H1 (cell line): ENCODE data around the gene PTH1R. TPM values are rescaled to one million over a fixed set of nuclear protein-coding genes. Genes with fewer than 3 reads are reported as not detected.

ENCODE experiments used
- CTCF ChIA-PET: fragments of 300-600 bp; sonication (Branson Sonifier 250); formaldehyde crosslinking; loops from one replicate; lab custom pipeline; 2021; ENCODE audit not compliant: partially characterized antibody; lab: Charles Lee
- POLR2A ChIA-PET: fragments of 300-600 bp; sonication (Branson Sonifier 250); formaldehyde crosslinking; loops from one replicate; lab custom pipeline; 2021; ENCODE audit warnings: inconsistent platforms; ENCODE audit not compliant: partially characterized antibody; lab: Charles Lee
- DNase-seq, 2 experiments: peaks; one replicate each; pipeline versions ENCODE4 v3.0.0 to v3.0.0-alpha.2; 2010 to 2022; ENCODE audit warnings: low spot score in 2 of 2, low read depth in 1 of 2, mixed read lengths in 1 of 2
- FAIRE-seq: peaks from 2 replicates; lab custom pipeline; 2011; peaks lifted over from hg19 to GRCh38; lab: Jason Lieb, UNC
- H2AFZ ChIP-seq: 2 replicates; pipeline ENCODE4 v1.8.1; 2012; ENCODE audit warnings: low read length, inconsistent platforms
- H2AK5ac ChIP-seq: 2 replicates; pipeline ENCODE4 v1.6.1; 2013; ENCODE audit warnings: low read depth, low read length
- H2BK120ac ChIP-seq: replicated peaks from 2 replicates; pipeline ENCODE3; 2013; ENCODE audit warnings: low read depth, low read length, inconsistent platforms
- H2BK12ac ChIP-seq: 2 replicates; pipeline ENCODE4 v1.6.1; 2013; ENCODE audit warnings: low read depth, low read length
- H2BK15ac ChIP-seq: 2 replicates; pipeline ENCODE4 v1.6.1; 2013; ENCODE audit warnings: low read length
- H2BK20ac ChIP-seq: 2 replicates; pipeline ENCODE4 v1.6.1; 2013; ENCODE audit warnings: low read length
- H2BK5ac ChIP-seq: 2 replicates; pipeline ENCODE4 v1.6.1; 2013; ENCODE audit warnings: low read depth, low read length
- H3K14ac ChIP-seq: 2 replicates; pipeline ENCODE4 v1.6.1; 2013; ENCODE audit warnings: inconsistent platforms; ENCODE audit not compliant: insufficient read length
- H3K18ac ChIP-seq: 2 replicates; pipeline ENCODE4 v1.6.1; 2013; ENCODE audit warnings: low read length; ENCODE audit errors: extremely low read depth
- H3K23ac ChIP-seq: 2 replicates; pipeline ENCODE4 v1.6.1; 2013; ENCODE audit warnings: inconsistent platforms; ENCODE audit not compliant: insufficient read length
- H3K23me2 ChIP-seq: 2 replicates; pipeline ENCODE4 v1.6.1; 2013; ENCODE audit warnings: low read depth, low read length
- H3K27ac ChIP-seq: 2 replicates; pipeline ENCODE4 v1.6.1; 2011; ENCODE audit warnings: low read depth, low read length, inconsistent platforms
- H3K27me3 ChIP-seq, 4 experiments: replicated peaks in 1 of 4; 1 replicate in 1 of 4; 2 replicates in 3 of 4; pipeline versions ENCODE4 v1.6.1 to v1.8.1; 2011 to 2013; ENCODE audit warnings: low read length in 3 of 4, mild to moderate bottlenecking in 3 of 4, inconsistent platforms in 2 of 4, mixed read lengths in 2 of 4, moderate library complexity in 1 of 4; ENCODE audit not compliant: control insufficient read depth in 3 of 4, insufficient read depth in 3 of 4; ENCODE audit errors: extremely low read depth in 1 of 4
- H3K36me3 ChIP-seq, 4 experiments: 2 replicates each; pipeline versions ENCODE4 v1.6.1 to v1.8.1; 2011 to 2013; ENCODE audit warnings: mild to moderate bottlenecking in 4 of 4, low read length in 3 of 4, moderate library complexity in 2 of 4, control low read depth in 1 of 4, inconsistent platforms in 1 of 4; ENCODE audit not compliant: insufficient read depth in 4 of 4, control insufficient read depth in 2 of 4
- H3K4ac ChIP-seq: replicated peaks from 2 replicates; pipeline ENCODE3; 2013; ENCODE audit warnings: low read length, low read depth, mixed read lengths, inconsistent platforms; ENCODE audit not compliant: insufficient read length
- H3K4me1 ChIP-seq, 4 experiments: replicated peaks in 1 of 4; 1 replicate in 1 of 4; 2 replicates in 3 of 4; pipeline versions ENCODE4 v1.6.1 to v1.8.1; 2011 to 2013; ENCODE audit warnings: low read length in 3 of 4, inconsistent platforms in 2 of 4, mixed read lengths in 1 of 4; ENCODE audit not compliant: insufficient read depth in 4 of 4, control insufficient read depth in 3 of 4
- H3K4me2 ChIP-seq, 2 experiments: 2 replicates each; pipeline versions ENCODE4 v1.6.1 to v1.8.1; 2011 to 2013; ENCODE audit warnings: low read depth in 2 of 2, low read length in 2 of 2, control low read depth in 1 of 2, inconsistent platforms in 1 of 2, mild to moderate bottlenecking in 1 of 2; ENCODE audit not compliant: insufficient read depth in 1 of 2
- H3K4me3 ChIP-seq, 4 experiments: fragments of 200-600, 300-600 bp in 1 of 4; sonication (generic), shearing (Covaris generic), sonication (Bioruptor Twin) in 1 of 4; 2 replicates each; pipeline versions ENCODE4 v1.5.1 to v1.8.1; 2011 to 2016; ENCODE audit warnings: low read length in 4 of 4, low read depth in 3 of 4, control low read depth in 2 of 4, inconsistent platforms in 2 of 4, mild to moderate bottlenecking in 2 of 4, mixed read lengths in 1 of 4, moderate library complexity in 1 of 4; ENCODE audit not compliant: insufficient read depth in 2 of 4; ENCODE audit errors: extremely low read depth in 1 of 4
- H3K56ac ChIP-seq: replicated peaks from 2 replicates; pipeline ENCODE3; 2013; ENCODE audit warnings: low read depth, mild to moderate bottlenecking, mixed read lengths, low read length, inconsistent platforms; ENCODE audit not compliant: insufficient read length
- H3K79me1 ChIP-seq: 2 replicates; pipeline ENCODE4 v1.6.1; 2013; ENCODE audit warnings: low read depth, low read length, control low read depth
- H3K79me2 ChIP-seq, 2 experiments: 2 replicates each; pipeline versions ENCODE4 v1.6.1 to v1.8.1; 2012 to 2013; ENCODE audit warnings: low read length in 2 of 2, mild to moderate bottlenecking in 2 of 2, inconsistent platforms in 1 of 2; ENCODE audit not compliant: insufficient read depth in 2 of 2, control insufficient read depth in 1 of 2
- H3K9ac ChIP-seq, 4 experiments: replicated peaks in 1 of 4; 1 replicate in 1 of 4; 2 replicates in 3 of 4; pipeline versions ENCODE4 v1.6.1 to v1.8.1; 2011 to 2013; ENCODE audit warnings: low read depth in 3 of 4, low read length in 3 of 4, control low read depth in 2 of 4, mild to moderate bottlenecking in 2 of 4, moderate library complexity in 2 of 4, inconsistent platforms in 1 of 4; ENCODE audit errors: extremely low read depth in 1 of 4
- H3K9me3 ChIP-seq, 2 experiments: 2 replicates each; pipeline versions ENCODE4 v1.6.1 to v1.8.1; 2012 to 2013; ENCODE audit warnings: mild to moderate bottlenecking in 2 of 2, moderate library complexity in 2 of 2, control low read depth in 1 of 2, inconsistent platforms in 1 of 2, low read depth in 1 of 2, low read length in 1 of 2, mixed read lengths in 1 of 2; ENCODE audit not compliant: insufficient read depth in 2 of 2
- H4K20me1 ChIP-seq, 2 experiments: replicated peaks in 1 of 2; 2 replicates each; pipeline versions ENCODE3 to v1.8.1; 2011 to 2013; ENCODE audit warnings: inconsistent platforms in 2 of 2, low read length in 2 of 2, mild to moderate bottlenecking in 1 of 2; ENCODE audit not compliant: insufficient read depth in 2 of 2, control insufficient read depth in 1 of 2
- H4K5ac ChIP-seq: 2 replicates; pipeline ENCODE4 v1.6.1; 2013; ENCODE audit warnings: low read length, low read depth, mixed read lengths, inconsistent platforms; ENCODE audit not compliant: insufficient read length
- H4K8ac ChIP-seq: 2 replicates; pipeline ENCODE4 v1.8.0; 2013; ENCODE audit warnings: mild to moderate bottlenecking, moderate library complexity, low read length, inconsistent platforms; ENCODE audit not compliant: insufficient read depth; ENCODE audit errors: extremely low read depth
- H4K91ac ChIP-seq: replicated peaks from 2 replicates; pipeline ENCODE3; 2013; ENCODE audit warnings: low read length, mixed read lengths, inconsistent platforms; ENCODE audit not compliant: insufficient read length
- CBX5 ChIP-seq: fragments of 300-800, 300-1000 bp; sonication (generic); IDR thresholded peaks from 2 replicates; pipeline ENCODE4 v1.7.1; 2016; ENCODE audit warnings: antibody characterized with exemption, low read length, low read depth
- CHD1 ChIP-seq: IDR thresholded peaks from 2 replicates; pipeline ENCODE4 v1.6.1; 2012; ENCODE audit warnings: low read depth, low read length, improper control_type of control experiment
- CTCF ChIP-seq, 3 experiments: IDR thresholded peaks; 1 replicate in 2 of 3; 2 replicates in 1 of 3; pipeline versions ENCODE4 v1.5.1 to v1.6.1; 2011; ENCODE audit warnings: low read length in 3 of 3, mild to moderate bottlenecking in 3 of 3, inconsistent platforms in 2 of 3, low read depth in 1 of 3, moderate library complexity in 1 of 3; ENCODE audit not compliant: insufficient read depth in 1 of 3; ENCODE audit errors: control extremely low read depth in 1 of 3
- E2F6 ChIP-seq: IDR thresholded peaks from 2 replicates; pipeline ENCODE4 v1.6.1; 2012; ENCODE audit warnings: inconsistent platforms
- EGR1 ChIP-seq: IDR thresholded peaks from 2 replicates; pipeline ENCODE4 v1.6.1; 2011; ENCODE audit warnings: low read depth, low read length, borderline replicate concordance
- GTF2F1 ChIP-seq: IDR thresholded peaks from 2 replicates; pipeline ENCODE4 v1.6.1; 2012; ENCODE audit warnings: low read depth, low read length, improper control_type of control experiment, borderline replicate concordance
- KDM1A ChIP-seq: fragments of 200-600, 300-600 bp; sonication (generic); IDR thresholded peaks from 2 replicates; pipeline ENCODE4 v1.7.1; 2016; ENCODE audit warnings: mild to moderate bottlenecking, low read length, borderline replicate concordance
- SP1 ChIP-seq: IDR thresholded peaks from 2 replicates; pipeline ENCODE4 v1.6.1; 2011; ENCODE audit warnings: low read depth, low read length
- ZNF274 ChIP-seq: IDR thresholded peaks from 2 replicates; pipeline ENCODE4 v1.7.0; 2012; ENCODE audit warnings: low read length, borderline replicate concordance; ENCODE audit errors: extremely low read depth
- WGBS, 2 experiments: shearing (Covaris generic) in 1 of 2; methylation state at CpG; one replicate each; pipeline versions ENCODE4 v1.1.6 to v1.1.7; 2013 to 2015; ENCODE audit warnings: low lambda C conversion rate in 2 of 2, mixed read lengths in 2 of 2, inconsistent platforms in 1 of 2, low coverage in 1 of 2, missing lambda C conversion rate in 1 of 2; ENCODE audit not compliant: insufficient replicate concordance in 2 of 2, insufficient coverage in 1 of 2, insufficient read length in 1 of 2; ENCODE audit errors: extremely low coverage in 1 of 2, missing lambda C conversion rate in 1 of 2; 5-methylcytosine and 5-hydroxymethylcytosine counted together
- polyA plus RNA-seq, 7 experiments: library from polyadenylated mRNA; depleted of rRNA in 3 of 7; stranded (reverse) in 5 of 7; unstranded in 2 of 7; fragments of >200 nt in 5 of 7; fragments of 200-250 nt in 2 of 7; gene quantifications; 1 replicate in 5 of 7; 2 replicates in 1 of 7; 4 replicates in 1 of 7; pipeline versions ENCODE4 v1.2.1 to v1.2.3, GENCODE V29; 2011 to 2013; ENCODE audit warnings: missing spikeins in 2 of 7, mixed read lengths in 2 of 7
- total RNA-seq: library from RNA; stranded (reverse); fragmentation: NEBNext Ultra II Directional; extraction: Animal tissue kit (Norgen Biotek cat#: 25700); gene quantifications from 2 replicates; pipeline ENCODE4 v1.2.1, GENCODE V29; 2021

PTH1R gene
- total and polyA plus RNA-seq, 2 of the 8 experiments (the other 6 are each of a cell fraction or from before 2014, with no cell fraction given), result 0.57 to 1.5 TPM

- ChIA-PET CTCF (interaction anchor here (0.7 to 11.0 kb wide), 11 partner anchors 8 to 72 kb away, joined by 3 to 99 read pairs (median 3); no protein-coding TSS in a partner anchor), POLR2A (interaction anchor here (0.8 to 2.2 kb wide), 2 partner anchors 46 to 52 kb away, joined by 3 to 5 read pairs; partner anchors contain the start of gene CCDC12)
- peaks cover 0 to 51% of the 10 kb centered on the region in 2 experiments; a peak in 1 of 4 replicates for H3K79me2 ChIP-seq
- H3K79me1 ChIP-seq, result peaks cover 22% of the 10 kb centered on the region
- no peaks in the 10 kb centered on the region for H3K23me2 ChIP-seq
- no peak for FAIRE-seq
- H3K23ac ChIP-seq, result no peak overlapping the region
- H4K5ac ChIP-seq, result no peak overlapping the region
- no peak overlapping the region for H2BK12ac ChIP-seq
- H2BK15ac ChIP-seq, result no peak overlapping the region
- H2BK5ac ChIP-seq, result no peak overlapping the region
- H3K36me3 ChIP-seq, result peaks cover 0 to 4% (median 2%) of the 10 kb centered on the region in 4 experiments; a peak in 4 of 8 replicates
- no peak overlapping the region for H3K4me3 ChIP-seq
- H3K14ac ChIP-seq, result no peak overlapping the region
- H3K56ac ChIP-seq, result no peak overlapping the region
- WGBS, 2 experiments, result 86% methylated on average over 8 of the region's 9 CpGs; no CpG with 5 or more reads in 1 of the 2 experiments
- H3K4ac ChIP-seq, result no peak overlapping the region
- no peaks in the 10 kb centered on the region for H3K27me3 ChIP-seq
- no peak overlapping the region; the same call in 1 of the 2 replicates for H3K18ac ChIP-seq
- no peak overlapping the region for H2AFZ ChIP-seq
- DNase-seq, result no peak
- peaks cover 14 to 30% of the 10 kb centered on the region in 2 experiments for H4K20me1 ChIP-seq
- no peak overlapping the region for H4K91ac ChIP-seq
- H3K9me3 ChIP-seq, result no peaks in the 10 kb centered on the region
- no peak overlapping the region for H4K8ac ChIP-seq
- H2BK20ac ChIP-seq, result no peak overlapping the region
- no peak overlapping the region for H3K4me2 ChIP-seq
- H2AK5ac ChIP-seq, result no peak overlapping the region
- no peak overlapping the region for H3K27ac ChIP-seq
- peaks cover 2 to 12% (median 5%) of the 10 kb centered on the region in 4 experiments; a peak in 6 of 7 replicates for H3K4me1 ChIP-seq
- no peak overlapping the region for H2BK120ac ChIP-seq
- H3K9ac ChIP-seq, result no peak overlapping the region
- TF ChIP-seq SP1 (no peak), KDM1A (no peak), GTF2F1 (no peak), EGR1 (no peak), E2F6 (no peak), ZNF274 (no peak), CHD1 (no peak), CTCF (IDR thresholded peaks at IDR 0.05; ENCODE audit: control extremely low read depth in 1 of 3, insufficient read depth in 1 of 3, low read depth in 1 of 3, low read length in 3 of 3) (no peak), CBX5 (no peak)
Measured at GRCh38 chr3:46930166-46930944, 52.8 kb downstream of the PTH1R start.
